GM12892 (cell line): Measurements from ENCODE around the gene OPRM1.

Source experiments
- POLR2A ChIP-seq: IDR thresholded peaks from 2 replicates; pipeline ENCODE4 v1.6.1; 2011; ENCODE audit warnings: low read depth, low read length, control low read depth
- POLR2AphosphoS5 ChIP-seq: IDR thresholded peaks from 2 replicates; pipeline ENCODE4 v1.6.1; 2011; ENCODE audit warnings: low read depth, low read length, control low read depth
- TAF1 ChIP-seq: IDR thresholded peaks from 2 replicates; pipeline ENCODE4 v1.6.1; 2011; ENCODE audit warnings: low read depth, mild to moderate bottlenecking, control low read depth, low read length, borderline replicate concordance

- TF ChIP-seq POLR2A (no peak), TAF1 (no peak), POLR2AphosphoS5 (no peak)
Measured at GRCh38 chr6:154202339-154202738, 163.3 kb downstream of the OPRM1 start.
